WTC11 (cell line): ENCODE results near the gene PNO1. TPM values are rescaled to one million over a fixed set of nuclear protein-coding genes. Genes with fewer than 3 reads are reported as not detected.

Source experiments
- ELF4 ChIP-seq: sonication (generic); formaldehyde crosslinking; IDR thresholded peaks from 2 replicates; pipeline ENCODE4 v1.8.1; 2022; ENCODE audit warnings: low read depth, mild to moderate bottlenecking, moderate library complexity, missing genetic modification reagents
- FOXK1 ChIP-seq: sonication (generic); formaldehyde crosslinking; IDR thresholded peaks from 2 replicates; pipeline ENCODE4 v1.8.0; 2022; ENCODE audit warnings: mild to moderate bottlenecking, moderate library complexity, missing genetic modification reagents
- GRHL2 ChIP-seq: fragments of 250-450 bp; sonication (Bioruptor Pico); IDR thresholded peaks from 2 replicates; pipeline ENCODE4 v1.8.0; 2022; ENCODE audit warnings: mild to moderate bottlenecking, moderate library complexity; ENCODE audit not compliant: insufficient replicate concordance, severe bottlenecking
- GTF2I ChIP-seq: fragments of 250-450 bp; sonication (Bioruptor Pico); conservative IDR thresholded peaks from 2 replicates; pipeline ENCODE4 v1.4.0; 2021; ENCODE audit warnings: mild to moderate bottlenecking
- IRF2 ChIP-seq: sonication (generic); formaldehyde crosslinking; IDR thresholded peaks from 2 replicates; pipeline ENCODE4 v1.8.0; 2022; ENCODE audit warnings: low read depth, missing genetic modification reagents, borderline replicate concordance
- MYBL2 ChIP-seq: sonication (generic); formaldehyde crosslinking; IDR thresholded peaks from 2 replicates; pipeline ENCODE4 v1.8.1; 2023; ENCODE audit warnings: mild to moderate bottlenecking, moderate library complexity, missing genetic modification reagents
- NFATC4 ChIP-seq: fragments of 250-450 bp; sonication (Bioruptor Pico); IDR thresholded peaks from 2 replicates; pipeline ENCODE4 v1.9.0; 2021; ENCODE audit warnings: mild to moderate bottlenecking
- NFYB ChIP-seq: sonication (generic); formaldehyde crosslinking; conservative IDR thresholded peaks from 2 replicates; pipeline ENCODE4 v1.8.0; 2022; ENCODE audit warnings: low read depth, missing genetic modification reagents
- OVOL2 ChIP-seq: fragments of 250-450 bp; sonication (Bioruptor Pico); IDR thresholded peaks from 2 replicates; pipeline ENCODE4 v1.9.0; 2021; ENCODE audit warnings: mild to moderate bottlenecking, borderline replicate concordance
- RELA ChIP-seq: sonication (generic); formaldehyde crosslinking; IDR thresholded peaks from 2 replicates; pipeline ENCODE4 v1.8.1; 2022; ENCODE audit warnings: missing genetic modification reagents, mild to moderate bottlenecking, borderline replicate concordance
- SMAD3 ChIP-seq: sonication (generic); formaldehyde crosslinking; IDR thresholded peaks from 2 replicates; pipeline ENCODE4 v1.8.0; 2022; ENCODE audit warnings: missing genetic modification reagents, mild to moderate bottlenecking, borderline replicate concordance
- TEAD1 ChIP-seq: sonication (generic); formaldehyde crosslinking; IDR thresholded peaks from 2 replicates; pipeline ENCODE4 v1.8.0; 2022; ENCODE audit warnings: mild to moderate bottlenecking, missing genetic modification reagents
- TP53 ChIP-seq: sonication (generic); formaldehyde crosslinking; IDR thresholded peaks from 2 replicates; pipeline ENCODE4 v1.8.1; 2023; ENCODE audit warnings: mild to moderate bottlenecking, missing genetic modification reagents
- ZBTB21 ChIP-seq: sonication (generic); formaldehyde crosslinking; IDR thresholded peaks from 2 replicates; pipeline ENCODE4 v1.8.1; 2023; ENCODE audit warnings: mild to moderate bottlenecking, missing genetic modification reagents, borderline replicate concordance
- ZNF138 ChIP-seq: sonication (generic); formaldehyde crosslinking; conservative IDR thresholded peaks from 2 replicates; pipeline ENCODE4 v1.8.1; 2022; ENCODE audit warnings: mild to moderate bottlenecking, moderate library complexity, missing genetic modification reagents
- ZNF263 ChIP-seq: sonication (generic); formaldehyde crosslinking; IDR thresholded peaks from 2 replicates; pipeline ENCODE4 v1.8.1; 2022; ENCODE audit warnings: low read depth, mild to moderate bottlenecking, moderate library complexity, missing genetic modification reagents
- ZNF396 ChIP-seq: fragments of 250-450 bp; sonication (Bioruptor Pico); IDR thresholded peaks from 2 replicates; pipeline ENCODE4 v1.8.0; 2021; ENCODE audit warnings: mild to moderate bottlenecking, moderate library complexity, borderline replicate concordance
- ZNF416 ChIP-seq: fragments of 250-450 bp; sonication (Bioruptor Pico); IDR thresholded peaks from 2 replicates; pipeline ENCODE4 v1.9.0; 2021; ENCODE audit warnings: mild to moderate bottlenecking, inconsistent platforms
- ZNF671 ChIP-seq: fragments of 250-450 bp; sonication (Bioruptor Pico); IDR thresholded peaks from 2 replicates; pipeline ENCODE4 v1.8.0; 2021; ENCODE audit warnings: mild to moderate bottlenecking
- total RNA-seq: library from RNA; stranded (reverse); gene quantifications from 3 replicates; pipeline ENCODE4 v1.2.3, GENCODE V29; 2021
- TF ChIP-seq, protein P1 (sequence below): sonication (generic); formaldehyde crosslinking; IDR thresholded peaks from 2 replicates; pipeline ENCODE4 v1.8.0; 2023; ENCODE audit warnings: missing genetic modification reagents
- TF ChIP-seq, protein P2 (sequence below): sonication (generic); formaldehyde crosslinking; IDR thresholded peaks from 2 replicates; pipeline ENCODE4 v1.8.1; 2022; ENCODE audit warnings: mild to moderate bottlenecking, moderate library complexity, missing genetic modification reagents
- TF ChIP-seq, protein P3 (sequence below): fragments of 250-450 bp; sonication (Bioruptor Pico); IDR thresholded peaks from 2 replicates; pipeline ENCODE4 v1.9.0; 2021; ENCODE audit warnings: mild to moderate bottlenecking
- TF ChIP-seq, protein P4 (sequence below): fragments of 250-450 bp; sonication (Bioruptor Pico); IDR thresholded peaks from 2 replicates; pipeline ENCODE4 v1.9.0; 2021; ENCODE audit warnings: mild to moderate bottlenecking, borderline replicate concordance
- TF ChIP-seq, protein P5 (sequence below): sonication (generic); formaldehyde crosslinking; conservative IDR thresholded peaks from 2 replicates; pipeline ENCODE4 v1.8.1; 2022; ENCODE audit warnings: mild to moderate bottlenecking, missing genetic modification reagents
- TF ChIP-seq, protein P6 (sequence below): fragments of 200-600 bp; IDR thresholded peaks from 2 replicates; pipeline ENCODE4 v1.8.0; 2022; ENCODE audit warnings: antibody characterized with exemption
- TF ChIP-seq, protein P7 (sequence below): sonication (generic); formaldehyde crosslinking; IDR thresholded peaks from 2 replicates; pipeline ENCODE4 v1.8.0; 2023; ENCODE audit warnings: mild to moderate bottlenecking, missing genetic modification reagents

PNO1 gene
- total RNA-seq, 1 experiment from 2014 or later = 24.0 TPM

DNA sequence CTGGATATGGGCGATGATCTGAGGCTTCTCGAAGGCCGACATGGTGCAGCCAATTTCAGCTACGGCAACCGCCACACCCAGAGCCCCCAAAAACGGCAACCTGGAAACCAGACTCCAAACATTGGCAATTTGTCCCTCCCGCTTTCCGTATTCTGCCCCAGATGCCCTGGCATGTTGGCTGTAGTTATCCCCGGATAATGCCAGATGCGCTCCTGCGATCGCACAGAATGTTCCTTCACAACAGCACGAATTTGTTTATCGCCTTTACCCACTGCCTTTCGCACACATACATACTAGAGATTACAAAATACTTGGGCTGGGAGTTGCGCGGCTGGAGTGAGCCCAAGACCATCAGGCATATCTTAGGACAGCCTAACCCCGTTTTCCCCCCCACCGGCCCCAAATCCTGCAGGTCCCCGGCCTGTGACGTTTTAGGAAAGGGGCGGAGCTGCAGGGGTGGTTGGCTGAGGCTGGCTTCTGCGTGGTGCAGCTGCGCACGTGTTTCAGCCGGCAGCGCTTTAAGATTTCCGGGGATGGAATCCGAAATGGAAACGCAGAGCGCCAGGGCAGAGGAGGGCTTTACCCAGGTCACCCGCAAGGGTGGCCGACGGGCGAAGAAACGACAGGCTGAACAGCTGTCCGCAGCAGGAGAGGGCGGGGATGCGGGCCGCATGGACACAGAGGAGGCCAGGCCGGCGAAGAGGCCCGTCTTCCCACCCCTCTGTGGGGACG, at the start of gene PNO1 (continued):
- TF ChIP-seq ZNF263 (CRISPR knock-in tag) (no peak), ZBTB21 (CRISPR knock-in tag) (no peak), NFYB (CRISPR knock-in tag) (no peak; the same call in 1 of the 2 replicates), GTF2I (CRISPR knock-in tag) (no peak), IRF2 (CRISPR knock-in tag) (no peak), TEAD1 (no peak), ZNF416 (CRISPR knock-in tag) (no peak), GRHL2 (CRISPR knock-in tag) (no peak), ZNF138 (CRISPR knock-in tag) (no peak), TP53 (CRISPR knock-in tag) (no peak), ELF4 (CRISPR knock-in tag) (no peak), FOXK1 (CRISPR knock-in tag) (peak; percentile 54), NFATC4 (CRISPR knock-in tag) (no peak), SMAD3 (CRISPR knock-in tag) (0 out of 2 replicates have a peak, but pooled peaks have one; percentile 18), ZNF396 (no peak), MYBL2 (CRISPR knock-in tag) (peak; percentile 61), RELA (CRISPR knock-in tag) (no peak), OVOL2 (CRISPR knock-in tag) (no peak), ZNF671 (no peak)
- TF ChIP-seq, protein P1, sequence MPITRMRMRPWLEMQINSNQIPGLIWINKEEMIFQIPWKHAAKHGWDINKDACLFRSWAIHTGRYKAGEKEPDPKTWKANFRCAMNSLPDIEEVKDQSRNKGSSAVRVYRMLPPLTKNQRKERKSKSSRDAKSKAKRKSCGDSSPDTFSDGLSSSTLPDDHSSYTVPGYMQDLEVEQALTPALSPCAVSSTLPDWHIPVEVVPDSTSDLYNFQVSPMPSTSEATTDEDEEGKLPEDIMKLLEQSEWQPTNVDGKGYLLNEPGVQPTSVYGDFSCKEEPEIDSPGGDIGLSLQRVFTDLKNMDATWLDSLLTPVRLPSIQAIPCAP (CRISPR knock-in tag) = no peak
- TF ChIP-seq, protein P2, sequence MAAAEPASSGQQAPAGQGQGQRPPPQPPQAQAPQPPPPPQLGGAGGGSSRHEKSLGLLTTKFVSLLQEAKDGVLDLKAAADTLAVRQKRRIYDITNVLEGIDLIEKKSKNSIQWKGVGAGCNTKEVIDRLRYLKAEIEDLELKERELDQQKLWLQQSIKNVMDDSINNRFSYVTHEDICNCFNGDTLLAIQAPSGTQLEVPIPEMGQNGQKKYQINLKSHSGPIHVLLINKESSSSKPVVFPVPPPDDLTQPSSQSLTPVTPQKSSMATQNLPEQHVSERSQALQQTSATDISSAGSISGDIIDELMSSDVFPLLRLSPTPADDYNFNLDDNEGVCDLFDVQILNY = no peak
- TF ChIP-seq, protein P3, sequence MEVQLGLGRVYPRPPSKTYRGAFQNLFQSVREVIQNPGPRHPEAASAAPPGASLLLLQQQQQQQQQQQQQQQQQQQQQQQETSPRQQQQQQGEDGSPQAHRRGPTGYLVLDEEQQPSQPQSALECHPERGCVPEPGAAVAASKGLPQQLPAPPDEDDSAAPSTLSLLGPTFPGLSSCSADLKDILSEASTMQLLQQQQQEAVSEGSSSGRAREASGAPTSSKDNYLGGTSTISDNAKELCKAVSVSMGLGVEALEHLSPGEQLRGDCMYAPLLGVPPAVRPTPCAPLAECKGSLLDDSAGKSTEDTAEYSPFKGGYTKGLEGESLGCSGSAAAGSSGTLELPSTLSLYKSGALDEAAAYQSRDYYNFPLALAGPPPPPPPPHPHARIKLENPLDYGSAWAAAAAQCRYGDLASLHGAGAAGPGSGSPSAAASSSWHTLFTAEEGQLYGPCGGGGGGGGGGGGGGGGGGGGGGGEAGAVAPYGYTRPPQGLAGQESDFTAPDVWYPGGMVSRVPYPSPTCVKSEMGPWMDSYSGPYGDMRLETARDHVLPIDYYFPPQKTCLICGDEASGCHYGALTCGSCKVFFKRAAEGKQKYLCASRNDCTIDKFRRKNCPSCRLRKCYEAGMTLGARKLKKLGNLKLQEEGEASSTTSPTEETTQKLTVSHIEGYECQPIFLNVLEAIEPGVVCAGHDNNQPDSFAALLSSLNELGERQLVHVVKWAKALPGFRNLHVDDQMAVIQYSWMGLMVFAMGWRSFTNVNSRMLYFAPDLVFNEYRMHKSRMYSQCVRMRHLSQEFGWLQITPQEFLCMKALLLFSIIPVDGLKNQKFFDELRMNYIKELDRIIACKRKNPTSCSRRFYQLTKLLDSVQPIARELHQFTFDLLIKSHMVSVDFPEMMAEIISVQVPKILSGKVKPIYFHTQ (CRISPR knock-in tag) = no peak
- TF ChIP-seq, protein P4, sequence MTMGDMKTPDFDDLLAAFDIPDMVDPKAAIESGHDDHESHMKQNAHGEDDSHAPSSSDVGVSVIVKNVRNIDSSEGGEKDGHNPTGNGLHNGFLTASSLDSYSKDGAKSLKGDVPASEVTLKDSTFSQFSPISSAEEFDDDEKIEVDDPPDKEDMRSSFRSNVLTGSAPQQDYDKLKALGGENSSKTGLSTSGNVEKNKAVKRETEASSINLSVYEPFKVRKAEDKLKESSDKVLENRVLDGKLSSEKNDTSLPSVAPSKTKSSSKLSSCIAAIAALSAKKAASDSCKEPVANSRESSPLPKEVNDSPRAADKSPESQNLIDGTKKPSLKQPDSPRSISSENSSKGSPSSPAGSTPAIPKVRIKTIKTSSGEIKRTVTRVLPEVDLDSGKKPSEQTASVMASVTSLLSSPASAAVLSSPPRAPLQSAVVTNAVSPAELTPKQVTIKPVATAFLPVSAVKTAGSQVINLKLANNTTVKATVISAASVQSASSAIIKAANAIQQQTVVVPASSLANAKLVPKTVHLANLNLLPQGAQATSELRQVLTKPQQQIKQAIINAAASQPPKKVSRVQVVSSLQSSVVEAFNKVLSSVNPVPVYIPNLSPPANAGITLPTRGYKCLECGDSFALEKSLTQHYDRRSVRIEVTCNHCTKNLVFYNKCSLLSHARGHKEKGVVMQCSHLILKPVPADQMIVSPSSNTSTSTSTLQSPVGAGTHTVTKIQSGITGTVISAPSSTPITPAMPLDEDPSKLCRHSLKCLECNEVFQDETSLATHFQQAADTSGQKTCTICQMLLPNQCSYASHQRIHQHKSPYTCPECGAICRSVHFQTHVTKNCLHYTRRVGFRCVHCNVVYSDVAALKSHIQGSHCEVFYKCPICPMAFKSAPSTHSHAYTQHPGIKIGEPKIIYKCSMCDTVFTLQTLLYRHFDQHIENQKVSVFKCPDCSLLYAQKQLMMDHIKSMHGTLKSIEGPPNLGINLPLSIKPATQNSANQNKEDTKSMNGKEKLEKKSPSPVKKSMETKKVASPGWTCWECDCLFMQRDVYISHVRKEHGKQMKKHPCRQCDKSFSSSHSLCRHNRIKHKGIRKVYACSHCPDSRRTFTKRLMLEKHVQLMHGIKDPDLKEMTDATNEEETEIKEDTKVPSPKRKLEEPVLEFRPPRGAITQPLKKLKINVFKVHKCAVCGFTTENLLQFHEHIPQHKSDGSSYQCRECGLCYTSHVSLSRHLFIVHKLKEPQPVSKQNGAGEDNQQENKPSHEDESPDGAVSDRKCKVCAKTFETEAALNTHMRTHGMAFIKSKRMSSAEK (CRISPR knock-in tag) = no peak
- TF ChIP-seq, protein P5, sequence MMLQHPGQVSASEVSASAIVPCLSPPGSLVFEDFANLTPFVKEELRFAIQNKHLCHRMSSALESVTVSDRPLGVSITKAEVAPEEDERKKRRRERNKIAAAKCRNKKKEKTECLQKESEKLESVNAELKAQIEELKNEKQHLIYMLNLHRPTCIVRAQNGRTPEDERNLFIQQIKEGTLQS (CRISPR knock-in tag) = no peak
- TF ChIP-seq, protein P6, sequence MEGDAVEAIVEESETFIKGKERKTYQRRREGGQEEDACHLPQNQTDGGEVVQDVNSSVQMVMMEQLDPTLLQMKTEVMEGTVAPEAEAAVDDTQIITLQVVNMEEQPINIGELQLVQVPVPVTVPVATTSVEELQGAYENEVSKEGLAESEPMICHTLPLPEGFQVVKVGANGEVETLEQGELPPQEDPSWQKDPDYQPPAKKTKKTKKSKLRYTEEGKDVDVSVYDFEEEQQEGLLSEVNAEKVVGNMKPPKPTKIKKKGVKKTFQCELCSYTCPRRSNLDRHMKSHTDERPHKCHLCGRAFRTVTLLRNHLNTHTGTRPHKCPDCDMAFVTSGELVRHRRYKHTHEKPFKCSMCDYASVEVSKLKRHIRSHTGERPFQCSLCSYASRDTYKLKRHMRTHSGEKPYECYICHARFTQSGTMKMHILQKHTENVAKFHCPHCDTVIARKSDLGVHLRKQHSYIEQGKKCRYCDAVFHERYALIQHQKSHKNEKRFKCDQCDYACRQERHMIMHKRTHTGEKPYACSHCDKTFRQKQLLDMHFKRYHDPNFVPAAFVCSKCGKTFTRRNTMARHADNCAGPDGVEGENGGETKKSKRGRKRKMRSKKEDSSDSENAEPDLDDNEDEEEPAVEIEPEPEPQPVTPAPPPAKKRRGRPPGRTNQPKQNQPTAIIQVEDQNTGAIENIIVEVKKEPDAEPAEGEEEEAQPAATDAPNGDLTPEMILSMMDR = no peak
- TF ChIP-seq, protein P7, sequence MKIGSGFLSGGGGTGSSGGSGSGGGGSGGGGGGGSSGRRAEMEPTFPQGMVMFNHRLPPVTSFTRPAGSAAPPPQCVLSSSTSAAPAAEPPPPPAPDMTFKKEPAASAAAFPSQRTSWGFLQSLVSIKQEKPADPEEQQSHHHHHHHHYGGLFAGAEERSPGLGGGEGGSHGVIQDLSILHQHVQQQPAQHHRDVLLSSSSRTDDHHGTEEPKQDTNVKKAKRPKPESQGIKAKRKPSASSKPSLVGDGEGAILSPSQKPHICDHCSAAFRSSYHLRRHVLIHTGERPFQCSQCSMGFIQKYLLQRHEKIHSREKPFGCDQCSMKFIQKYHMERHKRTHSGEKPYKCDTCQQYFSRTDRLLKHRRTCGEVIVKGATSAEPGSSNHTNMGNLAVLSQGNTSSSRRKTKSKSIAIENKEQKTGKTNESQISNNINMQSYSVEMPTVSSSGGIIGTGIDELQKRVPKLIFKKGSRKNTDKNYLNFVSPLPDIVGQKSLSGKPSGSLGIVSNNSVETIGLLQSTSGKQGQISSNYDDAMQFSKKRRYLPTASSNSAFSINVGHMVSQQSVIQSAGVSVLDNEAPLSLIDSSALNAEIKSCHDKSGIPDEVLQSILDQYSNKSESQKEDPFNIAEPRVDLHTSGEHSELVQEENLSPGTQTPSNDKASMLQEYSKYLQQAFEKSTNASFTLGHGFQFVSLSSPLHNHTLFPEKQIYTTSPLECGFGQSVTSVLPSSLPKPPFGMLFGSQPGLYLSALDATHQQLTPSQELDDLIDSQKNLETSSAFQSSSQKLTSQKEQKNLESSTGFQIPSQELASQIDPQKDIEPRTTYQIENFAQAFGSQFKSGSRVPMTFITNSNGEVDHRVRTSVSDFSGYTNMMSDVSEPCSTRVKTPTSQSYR = no peak
